NCI-H2081 treated with DMSO at 0.1 percent for 48 hours (cell line): ENCODE measurements around the gene SEMA3C.

ENCODE experiments used
- DNase-seq: peaks from one replicate; lab custom pipeline; 2025; lab: John Stamatoyannopoulos, UW

The SEMA3C gene

DNA sequence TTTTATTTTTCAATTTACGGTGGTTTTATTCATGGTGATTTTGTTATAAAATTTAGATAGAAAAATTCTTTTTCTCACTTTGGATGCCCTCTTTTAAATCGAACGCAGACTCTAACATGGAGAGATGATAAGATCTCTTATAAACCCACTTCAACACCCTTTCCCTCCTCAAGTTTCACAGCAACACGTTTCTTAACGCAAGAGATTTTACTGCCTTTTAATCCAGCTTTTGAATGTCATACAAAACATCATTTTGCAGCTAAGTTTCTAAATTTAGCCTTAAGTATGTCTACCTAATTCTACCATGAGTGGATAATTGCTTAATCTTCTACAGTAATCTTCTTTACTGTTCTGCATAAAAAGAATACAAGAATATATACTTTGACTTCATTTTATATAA, 70.0 kb downstream of the SEMA3C start:
- no peak for DNase-seq

GRCh38 chr7:80847895-80848294, 71.0 kb downstream of the SEMA3C start:
- no peak for DNase-seq

DNA sequence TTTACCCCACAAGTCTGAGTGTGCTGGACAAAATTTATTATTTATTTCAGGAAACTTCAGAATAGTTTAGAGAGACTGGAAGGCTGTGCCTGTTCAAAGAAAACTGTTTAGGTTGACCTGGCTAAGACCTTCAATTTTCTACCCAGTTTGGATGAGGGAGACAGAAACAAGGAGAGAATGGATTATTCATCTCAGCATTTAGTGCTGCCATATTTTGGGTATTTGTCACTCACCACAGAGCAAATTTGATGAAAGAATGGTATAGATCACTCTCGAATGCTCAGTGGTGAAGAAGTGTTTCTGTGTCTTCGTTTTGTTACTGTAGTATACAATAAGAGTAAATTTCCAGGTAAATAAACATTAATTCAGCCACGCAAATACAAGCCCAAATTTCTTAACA, 71.8 kb downstream of the SEMA3C start:
- no peak for DNase-seq

DNA sequence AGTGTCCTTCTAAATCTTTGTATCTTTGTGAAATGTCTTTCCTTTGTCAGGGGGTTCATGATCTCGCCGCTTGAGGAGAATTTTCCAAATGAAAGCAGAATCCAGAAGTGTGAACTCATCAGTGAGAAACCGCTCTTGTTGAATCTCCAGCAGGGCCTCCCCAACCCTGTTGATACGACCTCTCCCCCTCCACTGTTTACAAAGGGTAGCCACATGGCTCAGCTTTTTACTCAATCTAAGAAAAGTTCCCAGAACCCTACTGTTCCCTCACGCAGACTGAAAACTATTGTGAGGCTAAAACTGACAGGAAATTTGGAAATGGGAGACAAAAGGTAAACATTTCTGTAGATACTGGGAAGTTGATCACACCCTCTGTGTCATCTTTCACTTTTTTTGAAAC, 73.9 kb downstream of the SEMA3C start:
- no peak for DNase-seq

DNA sequence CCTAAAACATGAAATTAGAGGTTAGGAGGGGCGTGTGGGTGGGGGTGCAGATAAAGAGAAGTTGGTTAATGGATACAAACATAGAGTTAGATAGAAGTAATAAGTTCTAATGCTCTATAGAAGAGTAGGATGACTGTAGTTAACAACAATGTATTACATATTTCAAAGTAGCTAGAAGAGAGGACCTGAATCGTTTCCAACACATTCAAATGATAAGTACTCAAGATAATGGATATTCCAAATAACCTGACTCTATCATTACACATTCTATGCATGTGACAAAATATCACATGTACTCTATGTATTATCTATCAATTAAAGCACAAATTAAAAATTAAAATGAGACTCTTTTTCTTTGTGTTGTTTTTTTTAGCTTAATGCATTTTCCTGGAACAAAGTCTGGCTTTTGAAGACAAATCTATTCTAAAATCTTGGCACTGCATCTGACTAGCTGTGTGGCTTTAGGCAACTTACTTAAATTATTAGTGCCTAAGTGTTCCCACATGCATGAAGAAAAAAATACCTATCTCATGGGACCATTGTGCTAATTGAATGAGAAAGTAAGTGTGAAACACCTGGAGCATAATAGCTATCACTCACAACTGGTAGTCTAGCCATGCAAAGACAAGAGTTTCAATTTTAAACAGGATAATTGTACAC, 75.7 kb downstream of the SEMA3C start:
- no peak for DNase-seq

DNA sequence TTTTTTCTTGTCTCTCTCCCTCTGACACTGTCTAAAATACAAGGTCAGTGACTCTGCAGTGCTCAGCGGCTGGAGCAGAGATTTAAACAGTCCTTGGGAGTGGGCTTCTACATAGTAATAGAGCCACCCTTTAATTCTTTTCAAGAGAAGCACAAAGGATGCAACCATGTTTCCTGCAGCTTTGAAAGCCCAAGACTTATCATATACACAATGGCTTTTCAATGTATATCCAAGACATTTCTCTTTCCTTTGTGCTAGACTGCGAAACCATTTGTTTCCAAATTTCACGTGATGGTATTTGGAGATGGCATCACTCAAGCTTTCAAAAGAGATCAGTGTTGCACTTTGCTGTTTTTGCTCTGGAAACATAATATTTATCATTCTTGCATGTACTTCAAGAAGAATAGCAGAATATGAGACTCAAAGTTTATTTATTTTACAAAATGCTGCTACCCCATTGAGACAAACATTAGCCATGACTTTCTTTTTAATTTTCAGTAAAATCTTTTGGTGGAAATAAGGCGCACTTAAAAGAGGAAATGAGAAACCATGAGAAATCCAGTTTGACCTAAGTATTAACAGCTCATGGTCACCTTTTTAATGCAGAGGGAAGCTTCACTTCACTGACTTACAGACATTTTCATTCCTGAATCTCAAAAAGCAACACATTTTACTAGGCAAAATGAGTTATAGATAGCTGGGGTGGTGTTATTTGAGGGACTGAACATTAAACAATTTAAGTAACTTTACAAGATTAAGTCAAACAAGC, 76.6 kb downstream of the SEMA3C start:
- DNase-seq = no peak

- DNase-seq = no peak
These were observed 77.4 kb downstream of the SEMA3C start for GRCh38 chr7:80841423-80841955.

DNA sequence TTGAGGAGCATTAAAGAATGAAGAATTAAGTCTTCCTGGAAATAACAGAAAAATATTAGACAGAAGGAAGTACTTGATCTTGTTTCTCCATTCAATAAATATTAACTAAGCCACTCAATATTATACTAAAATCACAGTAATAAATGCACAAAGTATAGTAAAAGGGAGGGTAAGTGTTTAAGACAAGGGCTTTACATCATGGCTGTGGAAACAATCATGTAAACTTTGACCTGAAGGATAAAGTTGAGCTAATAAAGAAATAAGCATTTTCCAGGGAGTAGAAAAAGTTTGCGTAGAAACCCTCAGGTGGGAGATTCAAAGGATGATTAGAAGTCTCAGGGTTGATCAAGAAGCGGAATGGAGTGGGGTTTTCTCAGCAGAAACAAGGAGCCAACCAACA, 78.2 kb downstream of the SEMA3C start:
- no peak for DNase-seq

DNA sequence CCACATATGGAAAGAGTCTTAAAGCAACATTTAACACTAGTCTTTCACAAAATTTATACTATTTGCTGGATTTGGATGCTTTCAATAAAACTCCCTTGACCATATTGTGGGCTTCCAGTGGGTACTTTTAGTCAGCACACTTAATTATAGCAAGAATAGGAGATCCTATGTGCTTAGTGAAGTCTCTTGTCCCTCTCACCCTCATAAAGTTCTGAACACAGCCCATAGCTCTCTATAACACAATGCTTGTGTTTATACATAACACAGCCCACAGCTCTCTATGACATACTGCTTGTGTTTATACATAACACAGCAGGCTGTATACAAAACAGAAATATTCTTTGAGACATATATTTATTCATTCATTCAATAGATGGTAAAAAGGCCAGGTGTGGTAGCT, 79.0 kb downstream of the SEMA3C start:
- no peak for DNase-seq

GRCh38 chr7:80838643-80839042, 80.2 kb downstream of the SEMA3C start:
- DNase-seq = no peak

DNA sequence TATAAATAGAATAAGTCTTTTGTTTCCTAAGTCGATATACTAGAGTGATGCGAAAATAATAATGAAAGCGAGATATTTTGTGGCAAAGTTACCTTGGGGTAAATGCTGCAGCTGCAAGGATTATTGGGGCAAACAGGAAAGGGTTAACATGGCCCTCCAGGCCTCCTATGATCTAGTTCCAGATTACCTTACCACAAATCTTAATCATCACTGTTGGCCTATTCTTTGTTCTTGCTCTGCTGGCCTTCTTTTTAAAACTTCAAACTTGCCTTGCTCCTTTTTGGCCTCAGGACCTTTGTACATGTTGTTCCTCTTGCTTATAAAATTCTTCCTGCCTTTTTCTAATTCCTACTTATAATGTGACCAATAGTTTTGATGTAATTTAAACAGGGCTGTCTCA, 81.5 kb downstream of the SEMA3C start:
- no peak for DNase-seq

DNA sequence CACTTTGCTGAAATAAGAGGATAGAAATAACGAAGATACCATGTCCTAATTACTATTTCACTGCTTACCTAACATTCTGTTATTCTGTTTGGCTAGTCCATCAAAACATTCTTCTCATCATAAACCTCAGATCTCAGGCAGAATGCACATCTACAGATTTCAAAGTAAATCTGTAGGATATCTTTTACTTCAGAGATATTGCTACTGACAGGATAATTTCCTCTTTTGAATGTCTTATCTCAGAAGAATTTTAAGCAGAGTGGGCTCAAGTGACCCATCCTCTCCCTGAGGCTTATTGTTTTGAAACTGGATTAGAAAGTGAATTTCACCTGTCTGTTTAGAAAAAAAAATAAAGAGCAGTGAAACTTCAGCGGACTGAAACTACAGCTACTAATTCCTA, 83.6 kb downstream of the SEMA3C start:
- DNase-seq = no peak

DNA sequence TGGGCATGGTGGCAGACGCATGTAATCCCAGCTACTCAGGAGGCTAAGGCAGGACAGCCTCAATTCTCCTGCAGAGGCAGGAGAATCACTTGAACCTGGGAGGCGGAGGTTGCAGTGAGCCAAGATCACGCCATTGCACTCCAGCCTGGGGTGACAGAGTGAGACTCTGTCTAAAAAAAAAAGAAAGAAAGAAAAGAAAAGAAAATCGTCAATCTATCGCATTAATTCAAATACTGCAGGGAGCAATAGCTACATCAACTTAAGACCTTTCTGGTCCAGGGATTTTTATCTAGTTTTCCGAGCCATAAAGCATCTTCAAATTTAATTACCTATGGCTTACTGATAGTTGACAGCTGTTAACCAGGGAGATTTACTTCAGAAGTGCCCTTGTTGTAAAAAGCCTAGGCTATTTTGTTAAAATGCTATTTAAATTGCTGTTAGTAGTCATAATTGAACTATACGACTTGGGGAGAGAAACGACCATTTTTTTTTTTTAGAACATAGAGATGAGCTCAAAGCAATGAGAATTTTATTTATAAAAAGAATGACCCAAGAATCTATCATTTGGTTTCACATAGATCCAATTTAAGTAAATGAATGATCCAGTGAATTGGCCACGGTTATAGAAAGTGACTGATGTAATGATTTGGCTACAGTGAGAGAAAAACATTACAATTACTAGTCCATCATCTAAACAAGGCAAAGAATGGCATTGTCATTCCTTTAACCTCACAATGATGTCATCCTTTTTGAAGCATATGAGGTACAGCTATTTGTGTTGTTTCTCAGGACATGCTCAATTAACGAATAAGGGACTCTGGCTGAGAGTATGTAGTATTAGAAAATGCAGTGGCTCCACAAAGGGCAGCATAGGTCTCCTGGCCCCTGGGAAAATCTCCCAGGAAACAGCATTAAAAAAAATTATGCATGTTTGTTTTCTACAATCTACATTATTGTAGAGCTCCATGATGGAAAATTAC, 85.3 kb downstream of the SEMA3C start:
- DNase-seq = no peak

- DNase-seq = no peak
These were observed 86.8 kb downstream of the SEMA3C start for GRCh38 chr7:80832006-80832405.

- DNase-seq = no peak
These were observed 88.1 kb downstream of the SEMA3C start for GRCh38 chr7:80830584-80831285.

DNA sequence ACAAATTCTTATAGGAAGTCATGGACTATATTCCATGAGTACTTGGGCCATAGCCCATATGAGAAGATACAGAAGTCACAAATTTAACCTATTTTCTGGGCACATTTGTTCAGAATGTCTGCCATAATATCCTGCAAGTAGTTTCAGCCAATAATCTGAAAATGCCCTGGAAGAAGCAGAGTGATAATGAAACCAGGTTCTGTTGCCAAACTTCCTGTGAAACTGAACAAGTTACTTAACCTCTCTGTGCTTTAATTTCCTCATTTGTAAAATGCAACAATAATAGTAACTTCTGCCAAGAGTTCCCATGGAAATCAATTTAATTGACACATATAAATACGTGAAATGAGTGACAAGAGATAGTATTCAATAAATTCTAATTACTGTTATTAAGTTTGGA, 88.8 kb downstream of the SEMA3C start:
- no peak for DNase-seq

- no peak for DNase-seq
These were observed 89.3 kb downstream of the SEMA3C start for GRCh38 chr7:80829527-80829926.

DNA sequence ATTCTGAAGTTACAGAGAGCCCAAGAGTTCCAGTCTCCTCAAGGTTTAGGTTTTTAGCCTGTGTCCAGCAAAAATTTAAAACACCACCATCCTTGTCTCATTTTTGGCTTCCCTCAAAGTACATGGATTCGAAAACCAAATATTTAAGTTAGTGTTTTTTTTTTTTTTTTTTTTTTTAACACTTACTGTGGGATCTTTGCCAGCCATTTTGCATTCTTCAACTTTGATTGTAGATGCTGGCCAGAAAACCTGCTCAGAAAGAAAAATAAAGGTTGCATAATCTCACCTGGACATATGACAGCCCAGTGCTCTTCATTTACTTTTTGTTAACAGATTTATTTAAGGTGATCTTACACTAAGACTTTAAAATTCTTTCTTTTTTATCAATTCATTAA, 91.6 kb downstream of the SEMA3C start:
- DNase-seq = no peak

DNA sequence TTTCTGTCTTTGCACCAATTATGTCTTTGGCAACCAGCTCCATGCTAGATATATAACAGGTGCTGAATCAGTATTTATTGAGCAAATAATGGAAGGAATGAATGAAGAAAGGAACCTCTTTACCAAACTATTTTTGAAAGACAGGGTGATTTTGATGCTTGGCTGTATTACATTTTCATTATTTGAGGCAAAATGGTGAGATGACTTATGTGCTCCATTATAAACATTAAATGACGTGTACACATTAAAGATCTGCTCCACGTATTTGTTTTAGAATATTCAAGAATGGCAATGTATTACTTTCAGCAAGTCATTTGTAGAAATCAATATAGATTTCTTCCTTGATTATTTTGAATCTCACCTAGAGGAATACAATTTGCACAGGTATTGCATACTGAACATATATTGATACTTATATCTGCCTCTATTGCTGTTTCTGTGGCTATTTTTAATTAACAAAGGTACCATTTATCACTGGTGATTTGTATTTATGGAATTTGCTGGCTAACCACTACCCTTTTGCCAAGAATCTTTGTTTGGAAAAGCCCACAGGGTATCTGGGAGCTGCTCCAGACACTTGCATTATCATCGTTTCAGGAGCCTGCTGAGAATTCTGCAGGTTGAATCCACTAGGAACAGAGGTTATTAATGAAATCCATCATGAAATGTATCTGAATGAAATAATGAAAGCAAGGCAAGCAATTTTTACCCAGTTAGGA, 92.2 kb downstream of the SEMA3C start:
- no peak for DNase-seq

DNA sequence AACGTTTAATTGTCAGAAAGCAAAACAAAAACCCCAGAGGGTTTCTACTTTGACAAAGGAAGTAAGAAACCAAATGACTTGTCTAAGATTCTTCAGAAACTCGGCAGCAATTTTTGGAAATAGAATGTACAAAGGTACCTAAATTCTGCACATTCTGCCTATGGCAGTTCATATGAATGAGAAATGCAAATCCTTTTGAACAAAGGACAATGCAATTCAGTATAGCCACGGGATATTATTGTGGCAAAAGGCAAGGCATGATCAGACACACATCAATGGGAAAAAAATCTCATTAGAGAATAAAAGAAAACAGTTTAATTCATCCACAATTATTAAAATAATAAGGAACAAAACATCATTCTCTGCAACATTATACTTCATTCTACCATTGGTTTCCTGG, 93.4 kb downstream of the SEMA3C start:
- no peak for DNase-seq

DNA sequence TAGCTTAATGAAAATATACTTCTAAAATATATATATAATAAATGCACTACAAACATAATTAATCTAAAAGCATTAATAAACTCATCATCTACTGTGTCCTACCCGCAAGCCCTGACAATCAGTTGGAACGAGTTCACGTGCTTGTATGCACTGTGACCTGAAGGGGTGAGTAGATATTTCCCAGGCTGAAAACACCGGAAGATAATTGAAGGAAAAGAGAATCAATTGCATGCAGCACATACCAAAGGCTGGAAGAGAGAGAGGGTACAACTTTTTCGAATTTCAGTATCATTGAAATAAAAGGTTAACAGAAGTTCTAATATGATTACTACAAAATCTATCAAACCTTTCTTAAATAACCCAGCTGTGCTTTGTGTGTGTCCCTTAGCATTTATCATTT, 94.6 kb downstream of the SEMA3C start:
- no peak for DNase-seq
